DOHH2 (cell line): ENCODE measurements around the gene CSF2RB.

Experiments
- EZH2phosphoT487 ChIP-seq: fragments of 200-600 bp; sonication (generic); IDR thresholded peaks from 2 replicates; pipeline ENCODE4 v1.6.1; 2017; ENCODE audit warnings: borderline replicate concordance, mild to moderate bottlenecking, antibody characterized with exemption, low read length, moderate library complexity, mixed read lengths
- TF ChIP-seq, protein P1 (sequence below): fragments of 200-600 bp; sonication (generic); IDR thresholded peaks from one replicate; pipeline ENCODE4 v1.5.1; 2014; ENCODE audit warnings: antibody characterized with exemption, mild to moderate bottlenecking, low read depth, low read length; ENCODE audit not compliant: poor library complexity, severe bottlenecking

DNA sequence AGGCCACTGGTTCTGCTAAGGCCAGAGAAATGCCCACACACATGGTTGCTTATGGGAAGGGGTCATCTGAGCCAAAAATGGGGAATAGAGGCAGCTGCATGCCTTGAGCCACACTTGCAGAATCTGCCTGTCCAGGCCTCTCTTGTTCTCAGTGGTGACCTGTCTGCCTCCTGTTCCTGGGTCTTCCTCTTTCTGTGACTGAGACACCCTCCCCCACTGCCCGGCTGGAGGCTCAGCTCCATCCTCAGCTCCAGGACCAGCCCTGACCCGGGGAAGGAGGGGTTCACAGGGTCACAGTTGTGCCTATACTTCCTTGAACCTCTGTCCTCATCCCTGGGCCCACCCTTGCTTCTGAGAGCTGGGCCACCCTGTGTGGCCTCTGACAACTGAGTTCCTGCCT lies 52.3 kb downstream of the CSF2RB start:
- TF ChIP-seq, protein P1, sequence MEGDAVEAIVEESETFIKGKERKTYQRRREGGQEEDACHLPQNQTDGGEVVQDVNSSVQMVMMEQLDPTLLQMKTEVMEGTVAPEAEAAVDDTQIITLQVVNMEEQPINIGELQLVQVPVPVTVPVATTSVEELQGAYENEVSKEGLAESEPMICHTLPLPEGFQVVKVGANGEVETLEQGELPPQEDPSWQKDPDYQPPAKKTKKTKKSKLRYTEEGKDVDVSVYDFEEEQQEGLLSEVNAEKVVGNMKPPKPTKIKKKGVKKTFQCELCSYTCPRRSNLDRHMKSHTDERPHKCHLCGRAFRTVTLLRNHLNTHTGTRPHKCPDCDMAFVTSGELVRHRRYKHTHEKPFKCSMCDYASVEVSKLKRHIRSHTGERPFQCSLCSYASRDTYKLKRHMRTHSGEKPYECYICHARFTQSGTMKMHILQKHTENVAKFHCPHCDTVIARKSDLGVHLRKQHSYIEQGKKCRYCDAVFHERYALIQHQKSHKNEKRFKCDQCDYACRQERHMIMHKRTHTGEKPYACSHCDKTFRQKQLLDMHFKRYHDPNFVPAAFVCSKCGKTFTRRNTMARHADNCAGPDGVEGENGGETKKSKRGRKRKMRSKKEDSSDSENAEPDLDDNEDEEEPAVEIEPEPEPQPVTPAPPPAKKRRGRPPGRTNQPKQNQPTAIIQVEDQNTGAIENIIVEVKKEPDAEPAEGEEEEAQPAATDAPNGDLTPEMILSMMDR, result no peak
- no peak for TF ChIP-seq EZH2phosphoT487
